SK-N-SH (cell line): ENCODE data around the gene GPR27. TPM values are rescaled to one million over a fixed set of nuclear protein-coding genes. Genes with fewer than 3 reads are reported as not detected.

ENCODE experiments used
- CTCF ChIA-PET: fragments of 300-600, 350-600 bp; formaldehyde crosslinking; extraction: SDS; loops from one replicate; lab custom pipeline; 2021; lab: Yijun Ruan, JAX
- POLR2A ChIA-PET: fragments of 350-600 bp; sonication (Branson Sonifier 250); formaldehyde crosslinking; extraction: SDS; loops from one replicate; lab custom pipeline; 2020; ENCODE audit warnings: antibody characterized with exemption, inconsistent platforms; lab: Yijun Ruan, JAX
- DNase-seq: peaks from one replicate; pipeline ENCODE4 v3.0.0; 2012
- H2AFZ ChIP-seq: fragments of 200-600 bp; sonication (generic); 2 replicates; pipeline ENCODE4 v1.8.1; 2016; ENCODE audit warnings: antibody characterized with exemption, mild to moderate bottlenecking, low read depth
- H3F3A ChIP-seq: fragments of 200-600 bp; sonication (generic); replicated peaks from 2 replicates; pipeline ENCODE3; 2016; ENCODE audit warnings: antibody characterized with exemption, mild to moderate bottlenecking; ENCODE audit not compliant: insufficient read depth
- H3K27ac ChIP-seq, 2 experiments: fragments of 200-500 bp in 1 of 2; fragments of 200-600 bp in 1 of 2; sonication (Bioruptor generic) in 1 of 2; sonication (generic), shearing (Covaris generic) in 1 of 2; 2 replicates each; pipeline versions ENCODE4 v1.5.1 to v1.6.1; 2014 to 2016; ENCODE audit warnings: low read depth in 2 of 2, inconsistent platforms in 1 of 2, low read length in 1 of 2, mild to moderate bottlenecking in 1 of 2, mixed read lengths in 1 of 2
- H3K27me3 ChIP-seq: fragments of 200-600 bp; sonication (generic), shearing (Covaris generic); 2 replicates; pipeline ENCODE4 v1.6.1; 2016; ENCODE audit warnings: mixed run types; ENCODE audit not compliant: insufficient read depth
- H3K36me3 ChIP-seq, 2 experiments: fragments of 200-500 bp in 1 of 2; fragments of 200-600 bp in 1 of 2; sonication (Bioruptor generic) in 1 of 2; sonication (generic) in 1 of 2; replicated peaks in 1 of 2; 2 replicates each; pipeline versions ENCODE3 to v1.5.1; 2014 to 2016; ENCODE audit warnings: low read length in 1 of 2, mild to moderate bottlenecking in 1 of 2; ENCODE audit not compliant: insufficient read depth in 2 of 2, control insufficient read depth in 1 of 2
- H3K4me1 ChIP-seq, 2 experiments: fragments of 200-500 bp in 1 of 2; fragments of 200-600 bp in 1 of 2; sonication (Bioruptor generic) in 1 of 2; sonication (generic), shearing (Covaris generic) in 1 of 2; 2 replicates each; pipeline versions ENCODE4 v1.5.1 to v1.6.1; 2014 to 2016; ENCODE audit warnings: low read depth in 1 of 2, low read length in 1 of 2, mixed run types in 1 of 2; ENCODE audit not compliant: insufficient read depth in 2 of 2, control insufficient read depth in 1 of 2
- H3K4me2 ChIP-seq: fragments of 200-600 bp; sonication (generic), shearing (Covaris generic); 2 replicates; pipeline ENCODE4 v1.6.1; 2017; ENCODE audit warnings: mixed run types
- H3K4me3 ChIP-seq, 2 experiments: fragments of 200-500 bp in 1 of 2; fragments of 200-600 bp in 1 of 2; sonication (Bioruptor generic) in 1 of 2; sonication (generic), shearing (Covaris generic) in 1 of 2; 2 replicates each; pipeline versions ENCODE4 v1.5.1 to v1.8.1; 2014 to 2016; ENCODE audit warnings: low read depth in 2 of 2, inconsistent platforms in 1 of 2, low read length in 1 of 2, mild to moderate bottlenecking in 1 of 2, mixed read lengths in 1 of 2, moderate library complexity in 1 of 2
- H3K79me2 ChIP-seq: fragments of 200-600 bp; sonication (generic); 2 replicates; pipeline ENCODE4 v1.8.1; 2017; ENCODE audit warnings: mild to moderate bottlenecking; ENCODE audit not compliant: insufficient read depth
- H3K9ac ChIP-seq: fragments of 200-600 bp; sonication (generic); 2 replicates; pipeline ENCODE4 v1.6.1; 2017; ENCODE audit warnings: mixed run types
- H3K9me2 ChIP-seq: fragments of 200-600 bp; sonication (generic); 2 replicates; pipeline ENCODE4 v1.6.1; 2017; ENCODE audit warnings: mixed run types
- H3K9me3 ChIP-seq: fragments of 200-600 bp; sonication (generic); 2 replicates; pipeline ENCODE4 v1.6.1; 2017; ENCODE audit warnings: mixed run types, mild to moderate bottlenecking, moderate library complexity
- H4K20me1 ChIP-seq: fragments of 200-600 bp; sonication (generic); 2 replicates; pipeline ENCODE4 v1.6.1; 2017; ENCODE audit warnings: mild to moderate bottlenecking, mixed run types; ENCODE audit not compliant: insufficient read depth
- CHD2 ChIP-seq: fragments of 150-350 bp; IDR thresholded peaks from 2 replicates; pipeline ENCODE4 v1.6.1; 2018; ENCODE audit warnings: low read length; ENCODE audit not compliant: partially characterized antibody
- EZH2phosphoT487 ChIP-seq: fragments of 200-600 bp; sonication (generic); IDR thresholded peaks from 2 replicates; pipeline ENCODE4 v1.6.1; 2017; ENCODE audit warnings: low read depth, mixed run types, mild to moderate bottlenecking, antibody characterized with exemption, moderate library complexity, borderline replicate concordance
- FOSL2 ChIP-seq: IDR thresholded peaks from 2 replicates; pipeline ENCODE4 v1.4.0; 2012; ENCODE audit warnings: low read depth, mild to moderate bottlenecking, moderate library complexity, borderline replicate concordance
- FOXJ3 ChIP-seq: sonication (generic); formaldehyde crosslinking; IDR thresholded peaks from 2 replicates; pipeline ENCODE4 v1.5.1; 2020; ENCODE audit warnings: mild to moderate bottlenecking, missing genetic modification reagents
- GABPA ChIP-seq: IDR thresholded peaks from 2 replicates; pipeline ENCODE4 v1.4.0; 2012; ENCODE audit warnings: low read depth, mild to moderate bottlenecking
- MXI1 ChIP-seq: IDR thresholded peaks from 2 replicates; pipeline ENCODE4 v1.6.1; 2012; ENCODE audit warnings: mild to moderate bottlenecking, low read depth, low read length, improper control_type of control experiment
- RCOR1 ChIP-seq: fragments of 150-350 bp; IDR thresholded peaks from 2 replicates; pipeline ENCODE4 v1.6.1; 2017; ENCODE audit warnings: antibody characterized with exemption, low read length
- RFX5 ChIP-seq: IDR thresholded peaks from 2 replicates; pipeline ENCODE4 v1.6.1; 2012; ENCODE audit warnings: mild to moderate bottlenecking, improper control_type of control experiment, low read length
- RXRA ChIP-seq: IDR thresholded peaks from 2 replicates; pipeline ENCODE4 v1.4.0; 2012; ENCODE audit warnings: low read depth, mild to moderate bottlenecking, borderline replicate concordance
- SIN3A ChIP-seq: IDR thresholded peaks from 2 replicates; pipeline ENCODE4 v1.6.1; 2012; ENCODE audit warnings: low read depth, mild to moderate bottlenecking, low read length, moderate library complexity, borderline replicate concordance
- SMC3 ChIP-seq: IDR thresholded peaks from 2 replicates; pipeline ENCODE4 v1.6.1; 2012; ENCODE audit warnings: low read depth, low read length, improper control_type of control experiment
- TAF1 ChIP-seq: IDR thresholded peaks from 2 replicates; pipeline ENCODE4 v1.6.1; 2012; ENCODE audit warnings: low read depth, mild to moderate bottlenecking, low read length, moderate library complexity, borderline replicate concordance
- YY1 ChIP-seq: IDR thresholded peaks from 2 replicates; pipeline ENCODE4 v1.4.0; 2012; ENCODE audit warnings: low read depth, mild to moderate bottlenecking
- WGBS: methylation state at CpG from one replicate; pipeline ENCODE4 v1.1.6; 2017; ENCODE audit warnings: low lambda C conversion rate; 5-methylcytosine and 5-hydroxymethylcytosine counted together
- polyA plus RNA-seq, 3 experiments: library from polyadenylated mRNA; depleted of rRNA; stranded (reverse); fragments of >200 nt; gene quantifications; 2 replicates each; pipeline ENCODE4 v1.2.3, GENCODE V29; 2012
- TF ChIP-seq, protein P1 (sequence below): IDR thresholded peaks from 2 replicates; pipeline ENCODE4 v1.4.0; 2012; ENCODE audit warnings: low read depth
- TF ChIP-seq, protein P2 (sequence below): fragments of 150-350 bp; IDR thresholded peaks from 2 replicates; pipeline ENCODE4 v1.6.1; 2016; ENCODE audit warnings: mild to moderate bottlenecking, low read depth, low read length
- TF ChIP-seq, protein P3 (sequence below): IDR thresholded peaks from 2 replicates; pipeline ENCODE4 v1.4.0; 2012; ENCODE audit warnings: low read depth, borderline replicate concordance
- TF ChIP-seq, protein P4 (sequence below): IDR thresholded peaks from 2 replicates; pipeline ENCODE4 v1.4.0; 2012; ENCODE audit warnings: low read depth, borderline replicate concordance
- TF ChIP-seq, protein P5 (sequence below): fragments of 200-600 bp; sonication (generic); IDR thresholded peaks from 2 replicates; pipeline ENCODE4 v1.6.1; 2017; ENCODE audit warnings: antibody characterized with exemption, mild to moderate bottlenecking, moderate library complexity

The GPR27 gene
- polyA plus RNA-seq, 1 of the 3 experiments (the other 2 are of a cell fraction): 0.05 TPM

DNA sequence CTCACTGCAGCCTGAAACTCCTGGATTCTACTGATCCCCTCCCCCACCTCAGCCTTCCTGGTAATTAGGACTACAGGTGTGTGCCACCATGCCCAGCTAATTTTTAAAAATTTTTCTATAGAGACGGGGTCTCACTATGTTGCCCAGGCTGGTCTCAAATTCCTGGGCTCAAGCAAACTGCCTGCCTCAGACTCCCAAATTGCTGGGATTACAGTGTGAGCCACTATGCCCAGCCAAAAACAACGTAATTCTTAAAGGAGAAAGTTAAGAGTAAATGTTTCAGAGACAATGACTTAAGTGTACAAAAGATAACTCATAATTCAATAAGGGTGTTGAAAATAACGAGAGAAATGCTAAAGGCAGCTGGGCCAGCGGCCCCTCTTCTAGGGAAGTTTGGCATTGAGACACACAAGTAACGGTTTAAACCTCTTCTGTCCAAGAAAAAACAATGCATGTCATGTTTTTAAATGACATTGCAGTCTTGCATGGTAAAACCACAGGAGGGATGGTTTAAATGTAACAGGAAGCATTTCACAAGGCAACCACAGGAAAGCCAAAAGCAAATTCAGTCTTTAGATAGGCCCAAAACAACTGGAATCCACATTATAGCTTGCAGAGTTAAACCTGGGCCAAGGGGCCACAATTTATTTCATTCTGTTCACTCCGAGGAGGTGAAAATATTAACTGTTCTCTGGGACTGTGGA is 26.2 kb downstream of the GPR27 start:
- no peaks in the 10 kb centered on the region for H3K79me2 ChIP-seq
- DNase-seq: no peak
- H3K4me3 ChIP-seq: no peak overlapping the region
- no peaks in the 10 kb centered on the region for H3K9me3 ChIP-seq
- no peak overlapping the region for H3K27ac ChIP-seq
- CTCF ChIA-PET: no interaction called here
- POLR2A ChIA-PET: interaction anchor here (0.6 kb wide), 1 partner anchor 27 kb away, joined by 3 read pairs; no protein-coding TSS in a partner anchor
- H3K9ac ChIP-seq: no peak overlapping the region
- H3K4me2 ChIP-seq: no peak overlapping the region
- H2AFZ ChIP-seq: no peak overlapping the region
- H4K20me1 ChIP-seq: no peaks in the 10 kb centered on the region
- H3F3A ChIP-seq: no peaks in the 10 kb centered on the region
- H3K36me3 ChIP-seq: no peaks in the 10 kb centered on the region
- H3K9me2 ChIP-seq: no peaks in the 10 kb centered on the region
- peaks cover 0 to 4% of the 10 kb centered on the region in 2 experiments; a peak in 1 of 4 replicates for H3K4me1 ChIP-seq
- TF ChIP-seq, protein P1, sequence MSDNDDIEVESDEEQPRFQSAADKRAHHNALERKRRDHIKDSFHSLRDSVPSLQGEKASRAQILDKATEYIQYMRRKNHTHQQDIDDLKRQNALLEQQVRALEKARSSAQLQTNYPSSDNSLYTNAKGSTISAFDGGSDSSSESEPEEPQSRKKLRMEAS: no peak
- TF ChIP-seq YY1: no peak
- no peak for TF ChIP-seq RCOR1
- TF ChIP-seq GABPA: no peak
- TF ChIP-seq SMC3: no peak
- no peak for TF ChIP-seq CHD2
- no peak for TF ChIP-seq RXRA
- TF ChIP-seq, protein P2, sequence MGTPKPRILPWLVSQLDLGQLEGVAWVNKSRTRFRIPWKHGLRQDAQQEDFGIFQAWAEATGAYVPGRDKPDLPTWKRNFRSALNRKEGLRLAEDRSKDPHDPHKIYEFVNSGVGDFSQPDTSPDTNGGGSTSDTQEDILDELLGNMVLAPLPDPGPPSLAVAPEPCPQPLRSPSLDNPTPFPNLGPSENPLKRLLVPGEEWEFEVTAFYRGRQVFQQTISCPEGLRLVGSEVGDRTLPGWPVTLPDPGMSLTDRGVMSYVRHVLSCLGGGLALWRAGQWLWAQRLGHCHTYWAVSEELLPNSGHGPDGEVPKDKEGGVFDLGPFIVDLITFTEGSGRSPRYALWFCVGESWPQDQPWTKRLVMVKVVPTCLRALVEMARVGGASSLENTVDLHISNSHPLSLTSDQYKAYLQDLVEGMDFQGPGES: no peak
- no peak for TF ChIP-seq FOXJ3 (CRISPR knock-in tag)
- no peak for TF ChIP-seq EZH2phosphoT487
- TF ChIP-seq FOSL2: no peak
- TF ChIP-seq, protein P3, sequence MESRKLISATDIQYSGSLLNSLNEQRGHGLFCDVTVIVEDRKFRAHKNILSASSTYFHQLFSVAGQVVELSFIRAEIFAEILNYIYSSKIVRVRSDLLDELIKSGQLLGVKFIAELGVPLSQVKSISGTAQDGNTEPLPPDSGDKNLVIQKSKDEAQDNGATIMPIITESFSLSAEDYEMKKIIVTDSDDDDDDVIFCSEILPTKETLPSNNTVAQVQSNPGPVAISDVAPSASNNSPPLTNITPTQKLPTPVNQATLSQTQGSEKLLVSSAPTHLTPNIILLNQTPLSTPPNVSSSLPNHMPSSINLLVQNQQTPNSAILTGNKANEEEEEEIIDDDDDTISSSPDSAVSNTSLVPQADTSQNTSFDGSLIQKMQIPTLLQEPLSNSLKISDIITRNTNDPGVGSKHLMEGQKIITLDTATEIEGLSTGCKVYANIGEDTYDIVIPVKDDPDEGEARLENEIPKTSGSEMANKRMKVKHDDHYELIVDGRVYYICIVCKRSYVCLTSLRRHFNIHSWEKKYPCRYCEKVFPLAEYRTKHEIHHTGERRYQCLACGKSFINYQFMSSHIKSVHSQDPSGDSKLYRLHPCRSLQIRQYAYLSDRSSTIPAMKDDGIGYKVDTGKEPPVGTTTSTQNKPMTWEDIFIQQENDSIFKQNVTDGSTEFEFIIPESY: no peak
- no peak for TF ChIP-seq SIN3A
- no peak for TF ChIP-seq RFX5
- no peak for TF ChIP-seq MXI1
- TF ChIP-seq, protein P4, sequence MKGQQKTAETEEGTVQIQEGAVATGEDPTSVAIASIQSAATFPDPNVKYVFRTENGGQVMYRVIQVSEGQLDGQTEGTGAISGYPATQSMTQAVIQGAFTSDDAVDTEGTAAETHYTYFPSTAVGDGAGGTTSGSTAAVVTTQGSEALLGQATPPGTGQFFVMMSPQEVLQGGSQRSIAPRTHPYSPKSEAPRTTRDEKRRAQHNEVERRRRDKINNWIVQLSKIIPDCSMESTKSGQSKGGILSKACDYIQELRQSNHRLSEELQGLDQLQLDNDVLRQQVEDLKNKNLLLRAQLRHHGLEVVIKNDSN: no peak
- TF ChIP-seq, protein P5, sequence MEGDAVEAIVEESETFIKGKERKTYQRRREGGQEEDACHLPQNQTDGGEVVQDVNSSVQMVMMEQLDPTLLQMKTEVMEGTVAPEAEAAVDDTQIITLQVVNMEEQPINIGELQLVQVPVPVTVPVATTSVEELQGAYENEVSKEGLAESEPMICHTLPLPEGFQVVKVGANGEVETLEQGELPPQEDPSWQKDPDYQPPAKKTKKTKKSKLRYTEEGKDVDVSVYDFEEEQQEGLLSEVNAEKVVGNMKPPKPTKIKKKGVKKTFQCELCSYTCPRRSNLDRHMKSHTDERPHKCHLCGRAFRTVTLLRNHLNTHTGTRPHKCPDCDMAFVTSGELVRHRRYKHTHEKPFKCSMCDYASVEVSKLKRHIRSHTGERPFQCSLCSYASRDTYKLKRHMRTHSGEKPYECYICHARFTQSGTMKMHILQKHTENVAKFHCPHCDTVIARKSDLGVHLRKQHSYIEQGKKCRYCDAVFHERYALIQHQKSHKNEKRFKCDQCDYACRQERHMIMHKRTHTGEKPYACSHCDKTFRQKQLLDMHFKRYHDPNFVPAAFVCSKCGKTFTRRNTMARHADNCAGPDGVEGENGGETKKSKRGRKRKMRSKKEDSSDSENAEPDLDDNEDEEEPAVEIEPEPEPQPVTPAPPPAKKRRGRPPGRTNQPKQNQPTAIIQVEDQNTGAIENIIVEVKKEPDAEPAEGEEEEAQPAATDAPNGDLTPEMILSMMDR: no peak
- TF ChIP-seq TAF1: no peak
- H3K27me3 ChIP-seq: peaks cover 15% of the 10 kb centered on the region
- 21% methylated on average over 6 of the region's 6 CpGs for WGBS
